ENCODE data around the gene NPAS2.

Gene NPAS2

DNA sequence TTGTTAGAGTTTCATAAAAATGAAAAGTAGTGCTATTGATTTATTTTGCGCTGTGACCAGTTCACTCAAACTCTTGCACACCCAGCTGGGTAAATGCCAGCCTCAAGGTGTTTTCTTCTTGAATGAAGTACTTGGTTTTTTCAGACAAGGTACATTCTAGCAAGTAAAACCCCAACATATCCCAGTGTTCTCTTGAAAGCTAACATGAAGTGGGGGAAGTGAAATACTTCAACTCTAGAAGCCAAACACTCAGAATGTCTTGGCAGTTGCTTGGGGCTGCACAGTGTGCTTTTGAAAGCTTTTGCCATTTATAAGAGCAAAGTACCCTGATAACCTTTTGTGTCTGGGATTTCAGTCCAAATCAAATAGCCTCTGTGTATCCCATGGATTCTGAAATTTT, 13.4 kb downstream of the NPAS2 start:
- H3K4me3 ChIP-seq (ENCODE audit: control insufficient read depth, low read depth, low read length) = no peak overlapping the region
- TF ChIP-seq, protein P1, sequence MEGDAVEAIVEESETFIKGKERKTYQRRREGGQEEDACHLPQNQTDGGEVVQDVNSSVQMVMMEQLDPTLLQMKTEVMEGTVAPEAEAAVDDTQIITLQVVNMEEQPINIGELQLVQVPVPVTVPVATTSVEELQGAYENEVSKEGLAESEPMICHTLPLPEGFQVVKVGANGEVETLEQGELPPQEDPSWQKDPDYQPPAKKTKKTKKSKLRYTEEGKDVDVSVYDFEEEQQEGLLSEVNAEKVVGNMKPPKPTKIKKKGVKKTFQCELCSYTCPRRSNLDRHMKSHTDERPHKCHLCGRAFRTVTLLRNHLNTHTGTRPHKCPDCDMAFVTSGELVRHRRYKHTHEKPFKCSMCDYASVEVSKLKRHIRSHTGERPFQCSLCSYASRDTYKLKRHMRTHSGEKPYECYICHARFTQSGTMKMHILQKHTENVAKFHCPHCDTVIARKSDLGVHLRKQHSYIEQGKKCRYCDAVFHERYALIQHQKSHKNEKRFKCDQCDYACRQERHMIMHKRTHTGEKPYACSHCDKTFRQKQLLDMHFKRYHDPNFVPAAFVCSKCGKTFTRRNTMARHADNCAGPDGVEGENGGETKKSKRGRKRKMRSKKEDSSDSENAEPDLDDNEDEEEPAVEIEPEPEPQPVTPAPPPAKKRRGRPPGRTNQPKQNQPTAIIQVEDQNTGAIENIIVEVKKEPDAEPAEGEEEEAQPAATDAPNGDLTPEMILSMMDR (IDR thresholded peaks at IDR 0.05; ENCODE audit: control insufficient read depth, insufficient read depth, low read depth, low read length, missing control alignments) = no peak
- DNase-seq (ENCODE audit: low read depth) = no peak

DNA sequence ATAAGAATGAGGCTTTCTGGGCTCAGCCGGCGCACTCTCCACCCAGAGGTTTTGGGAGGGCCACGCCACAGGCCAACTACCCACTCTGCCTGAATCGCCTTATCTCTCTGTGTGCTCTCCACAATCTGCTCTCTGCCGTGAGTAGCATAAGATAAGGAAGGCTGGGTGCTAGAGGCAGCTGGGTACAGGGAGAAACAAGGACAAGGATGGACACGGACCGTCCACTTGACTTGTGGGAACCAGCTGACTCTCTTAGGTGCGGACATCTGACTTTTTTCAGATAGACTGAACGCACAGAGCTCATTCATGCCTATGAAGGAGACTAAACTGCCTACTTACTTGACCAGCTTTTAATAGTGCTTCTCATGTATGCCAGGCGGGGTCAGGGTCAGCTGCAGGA, 14.3 kb downstream of the NPAS2 start:
- TF ChIP-seq, protein P1 (IDR thresholded peaks at IDR 0.05; ENCODE audit: control insufficient read depth, insufficient read depth, low read depth, low read length, missing control alignments) = no peak
- no peak for DNase-seq (ENCODE audit: low read depth)
- no peak overlapping the region for H3K4me3 ChIP-seq (ENCODE audit: control insufficient read depth, low read depth, low read length)

DNA sequence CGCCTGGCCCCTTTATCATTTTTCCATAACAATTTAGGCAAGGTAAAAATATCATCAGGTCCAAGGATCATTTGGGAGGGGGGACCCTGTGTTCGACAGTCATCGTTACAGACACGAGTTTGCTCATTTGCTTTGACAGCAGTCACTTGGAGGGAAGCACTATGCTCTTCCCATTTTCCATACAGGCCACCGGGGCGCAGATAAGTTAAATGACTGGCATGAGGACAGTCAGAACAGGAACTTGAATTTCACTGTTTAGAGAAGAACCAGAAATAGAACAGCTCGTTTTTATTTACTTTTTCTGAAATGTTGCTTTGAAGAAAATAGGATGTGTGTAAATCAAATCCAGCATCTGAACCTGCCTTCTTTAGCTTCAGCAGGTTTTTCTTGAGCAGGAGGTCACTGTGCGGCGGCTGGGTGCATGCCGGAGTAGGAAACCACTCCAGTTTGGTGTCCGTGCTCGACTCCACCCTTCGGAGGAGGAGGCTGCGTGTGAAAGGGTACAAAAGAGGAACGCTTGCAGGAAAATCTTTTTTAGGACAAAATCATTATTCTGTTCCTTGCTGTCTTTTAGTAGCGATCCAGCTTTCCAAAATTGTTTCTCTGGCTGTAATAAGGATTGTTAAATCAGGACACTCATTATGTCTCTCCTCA, 15.2 kb downstream of the NPAS2 start:
- TF ChIP-seq, protein P1 (IDR thresholded peaks at IDR 0.05; ENCODE audit: control insufficient read depth, insufficient read depth, low read depth, low read length, missing control alignments) = no peak
- H3K4me3 ChIP-seq (ENCODE audit: control insufficient read depth, low read depth, low read length) = no peak overlapping the region
- no peak for DNase-seq (ENCODE audit: low read depth)

DNA sequence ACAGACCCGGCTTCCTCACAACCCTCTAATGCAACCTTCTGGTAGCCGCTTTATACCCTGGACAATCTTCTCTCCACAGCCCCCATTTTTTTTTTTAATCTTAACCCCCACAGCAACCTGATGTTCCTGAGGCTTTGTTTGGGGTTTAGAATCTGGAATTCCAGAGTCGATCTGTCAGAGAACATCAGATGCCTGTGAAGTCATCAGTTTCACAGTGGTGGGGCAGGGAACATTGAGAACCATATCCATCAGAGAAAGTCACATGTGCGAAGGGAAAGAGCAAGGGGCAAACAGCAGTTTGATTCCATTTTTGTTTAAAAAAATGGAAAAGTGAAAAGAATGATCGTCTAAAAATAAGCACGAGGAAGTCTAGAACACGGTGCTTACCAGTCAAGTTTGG, 20.6 kb downstream of the NPAS2 start:
- TF ChIP-seq, protein P1 (IDR thresholded peaks at IDR 0.05; ENCODE audit: control insufficient read depth, insufficient read depth, low read depth, low read length, missing control alignments) = no peak
- no peak for DNase-seq (ENCODE audit: low read depth)

DNA sequence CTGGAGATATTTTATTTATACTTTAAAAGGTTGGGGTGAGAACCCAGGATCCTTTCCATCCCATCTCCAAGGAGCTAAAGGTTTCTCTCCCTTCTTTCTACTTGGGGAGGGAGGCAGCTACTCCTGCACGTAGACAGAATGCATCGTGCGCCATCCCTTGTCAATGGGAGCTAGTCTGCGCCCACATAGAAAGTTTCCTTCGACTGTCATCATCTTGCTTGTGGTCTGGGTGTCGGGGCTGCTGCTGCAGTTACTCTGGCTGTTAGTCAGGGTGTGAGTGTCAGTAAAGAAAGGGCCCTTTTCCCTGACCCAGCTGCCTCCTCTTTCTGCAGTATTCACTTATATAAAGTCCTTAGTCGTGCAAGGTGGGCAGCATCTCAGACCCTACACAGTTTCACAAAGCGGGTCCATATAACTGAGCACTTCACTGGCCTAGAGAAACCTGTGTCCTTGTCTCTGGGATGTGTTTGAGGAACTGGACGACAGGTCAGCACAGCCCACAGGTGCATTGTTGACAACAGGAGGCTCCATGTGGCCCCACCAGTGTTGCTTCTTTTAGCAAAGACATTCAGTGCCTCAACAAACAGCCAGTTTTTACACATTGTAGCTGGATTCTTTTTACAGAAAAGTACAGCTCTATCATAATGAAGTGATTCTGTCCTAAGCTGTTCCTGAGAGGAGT, 22.4 kb downstream of the NPAS2 start:
- no peak for DNase-seq (ENCODE audit: low read depth)
- TF ChIP-seq, protein P1 (IDR thresholded peaks at IDR 0.05; ENCODE audit: control insufficient read depth, insufficient read depth, low read depth, low read length, missing control alignments) = no peak
- H3K4me3 ChIP-seq (ENCODE audit: control insufficient read depth, low read depth, low read length) = no peak overlapping the region

More for the DNA sequence above, 20.6 kb downstream of the NPAS2 start:
- no peak overlapping the region for H3K4me3 ChIP-seq (ENCODE audit: control insufficient read depth, low read depth, low read length)

DNA sequence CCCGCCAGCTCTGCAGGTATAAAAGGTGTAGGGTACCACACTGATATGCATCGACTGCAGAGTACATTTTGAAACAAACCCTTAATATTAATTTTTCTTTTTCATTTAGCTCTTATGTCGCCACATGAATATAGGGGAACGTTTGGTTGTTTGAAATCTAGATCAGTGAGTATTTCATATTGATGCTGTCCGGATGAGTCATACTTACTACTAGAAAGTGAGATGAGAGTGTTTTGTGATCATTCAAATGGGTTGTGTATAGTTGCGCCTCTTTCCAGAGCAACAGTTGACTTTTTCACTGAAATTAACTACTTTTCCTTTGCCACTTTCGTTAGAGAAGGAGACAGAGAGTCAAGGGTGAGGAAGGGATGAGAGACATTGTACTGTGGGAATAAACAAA, 24.6 kb downstream of the NPAS2 start:
- no peak overlapping the region for H3K4me3 ChIP-seq (ENCODE audit: control insufficient read depth, low read depth, low read length)
- DNase-seq (ENCODE audit: low read depth) = no peak
- TF ChIP-seq, protein P1 (IDR thresholded peaks at IDR 0.05; ENCODE audit: control insufficient read depth, insufficient read depth, low read depth, low read length, missing control alignments) = no peak

Measured in AG09309 (cell line).